Measurements from ENCODE around the gene PNMA6E. TPM values are rescaled to one million over a fixed set of nuclear protein-coding genes. Genes with fewer than 3 reads are reported as not detected.
A peak's percentile ranks its signal among the peaks of the same experiment; 100 is the strongest.

PNMA6E gene
- total and polyA plus RNA-seq, 9 of the 15 experiments (the other 6 are each of a cell fraction or from before 2014, with no cell fraction given), result 0.03 TPM; not detected in 8

GRCh38 chrX:153381684-153382532 is 19.2 kb downstream of the PNMA6E start (continued):
- TF ChIP-seq RREB1 (CRISPR knock-in tag; IDR thresholded peaks at IDR 0.05), result no peak
- TF ChIP-seq ZNF589 (CRISPR knock-in tag; IDR thresholded peaks at IDR 0.05; ENCODE audit: low read depth), result no peak; the same call in 1 of the 2 replicates
- no peak for TF ChIP-seq TCF7L2 (IDR thresholded peaks at IDR 0.05; ENCODE audit: low read depth, low read length)
- peak; percentile 98 for TF ChIP-seq FOXJ2 (tag; IDR thresholded peaks at IDR 0.05)
- TF ChIP-seq NR3C1 (CRISPR knock-in tag; IDR thresholded peaks at IDR 0.05), result no peak
- no peak for TF ChIP-seq ZNF444 (CRISPR knock-in tag; IDR thresholded peaks at IDR 0.05)
- no peak for TF ChIP-seq GABPA (tag; conservative IDR thresholded peaks at IDR 0.05; ENCODE audit: low read depth)
- TF ChIP-seq ZNF518B (CRISPR knock-in tag; IDR thresholded peaks at IDR 0.05), result no peak
- no peak for TF ChIP-seq TCF7 (IDR thresholded peaks at IDR 0.05; ENCODE audit: borderline replicate concordance)
- no peak for TF ChIP-seq ZNF655 (CRISPR knock-in tag; IDR thresholded peaks at IDR 0.05)
- no peak for TF ChIP-seq RBM15 (IDR thresholded peaks at IDR 0.05; ENCODE audit: insufficient read depth, low read length)
- TF ChIP-seq SETDB1 (IDR thresholded peaks at IDR 0.05; ENCODE audit: low read length), result no peak
- no peak for TF ChIP-seq SPI1 (IDR thresholded peaks at IDR 0.05; ENCODE audit: borderline replicate concordance, low read depth, low read length)
- no peak for TF ChIP-seq CCNT2 (IDR thresholded peaks at IDR 0.05; ENCODE audit: borderline replicate concordance, extremely low read depth, insufficient read length, low read depth, low read length)
- no peak for TF ChIP-seq KHSRP (IDR thresholded peaks at IDR 0.05)
- TF ChIP-seq ZNF707 (CRISPR knock-in tag; conservative IDR thresholded peaks at IDR 0.05), result no peak
- TF ChIP-seq RBM17 (IDR thresholded peaks at IDR 0.05; ENCODE audit: borderline replicate concordance, low read depth, low read length), result no peak

All from K562 (cell line).